GM21619 (cell line): ENCODE data around the gene TBC1D10B.

Source experiments
- ATAC-seq: cut with Tn5 transposase; IDR thresholded peaks from one replicate; pipeline ENCODE4 v1.9.1; 2021; ENCODE audit not compliant: unreplicated experiment

Gene TBC1D10B, protein sequence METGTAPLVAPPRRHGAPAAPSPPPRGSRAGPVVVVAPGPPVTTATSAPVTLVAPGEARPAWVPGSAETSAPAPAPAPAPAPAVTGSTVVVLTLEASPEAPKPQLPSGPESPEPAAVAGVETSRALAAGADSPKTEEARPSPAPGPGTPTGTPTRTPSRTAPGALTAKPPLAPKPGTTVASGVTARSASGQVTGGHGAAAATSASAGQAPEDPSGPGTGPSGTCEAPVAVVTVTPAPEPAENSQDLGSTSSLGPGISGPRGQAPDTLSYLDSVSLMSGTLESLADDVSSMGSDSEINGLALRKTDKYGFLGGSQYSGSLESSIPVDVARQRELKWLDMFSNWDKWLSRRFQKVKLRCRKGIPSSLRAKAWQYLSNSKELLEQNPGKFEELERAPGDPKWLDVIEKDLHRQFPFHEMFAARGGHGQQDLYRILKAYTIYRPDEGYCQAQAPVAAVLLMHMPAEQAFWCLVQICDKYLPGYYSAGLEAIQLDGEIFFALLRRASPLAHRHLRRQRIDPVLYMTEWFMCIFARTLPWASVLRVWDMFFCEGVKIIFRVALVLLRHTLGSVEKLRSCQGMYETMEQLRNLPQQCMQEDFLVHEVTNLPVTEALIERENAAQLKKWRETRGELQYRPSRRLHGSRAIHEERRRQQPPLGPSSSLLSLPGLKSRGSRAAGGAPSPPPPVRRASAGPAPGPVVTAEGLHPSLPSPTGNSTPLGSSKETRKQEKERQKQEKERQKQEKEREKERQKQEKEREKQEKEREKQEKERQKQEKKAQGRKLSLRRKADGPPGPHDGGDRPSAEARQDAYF

DNA sequence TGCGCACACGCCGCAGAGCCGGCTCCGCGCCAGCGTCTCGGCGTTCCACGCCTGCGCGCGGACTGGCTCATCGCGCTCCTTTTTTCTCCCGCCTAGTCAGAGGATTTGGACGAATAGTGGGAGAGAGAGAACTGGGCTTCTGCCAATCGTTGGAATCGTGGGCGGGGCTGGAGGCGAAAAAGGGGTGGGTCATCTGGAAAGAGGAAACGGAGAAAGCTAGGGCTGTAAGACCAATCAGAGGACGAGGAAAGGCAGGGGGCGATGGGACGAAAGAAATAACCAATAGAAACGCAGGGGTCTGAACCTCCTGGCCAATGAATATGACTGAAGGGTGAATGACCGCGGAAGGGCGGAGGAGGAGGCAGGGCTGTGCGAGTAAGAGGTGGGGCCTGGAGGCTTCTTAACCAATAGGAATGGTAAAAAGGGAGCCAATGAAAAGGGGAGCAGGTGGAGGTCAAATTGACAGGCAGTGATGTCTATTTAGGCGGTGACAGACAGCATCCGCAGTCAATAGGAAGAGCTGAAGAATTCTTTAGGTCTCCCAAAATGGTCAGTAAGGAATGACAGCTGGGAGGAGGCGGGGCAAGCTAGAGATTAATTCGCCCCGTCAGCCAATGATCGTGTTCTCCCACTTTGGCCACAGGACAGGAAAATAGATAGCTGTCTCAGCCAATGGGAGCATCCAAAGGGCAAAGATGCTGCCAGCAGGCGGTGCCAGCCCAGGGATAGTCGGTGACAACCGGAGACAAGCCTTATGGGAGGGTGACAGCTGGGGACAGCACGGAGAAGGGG is at the start of gene TBC1D10B:
Gene TBC1D10B (minus strand): TSS at position 39 of the 792 bp plus-strand sequence. CDS start 311 bp downstream, outside the sequence.
- ATAC-seq = peak; percentile 73

DNA sequence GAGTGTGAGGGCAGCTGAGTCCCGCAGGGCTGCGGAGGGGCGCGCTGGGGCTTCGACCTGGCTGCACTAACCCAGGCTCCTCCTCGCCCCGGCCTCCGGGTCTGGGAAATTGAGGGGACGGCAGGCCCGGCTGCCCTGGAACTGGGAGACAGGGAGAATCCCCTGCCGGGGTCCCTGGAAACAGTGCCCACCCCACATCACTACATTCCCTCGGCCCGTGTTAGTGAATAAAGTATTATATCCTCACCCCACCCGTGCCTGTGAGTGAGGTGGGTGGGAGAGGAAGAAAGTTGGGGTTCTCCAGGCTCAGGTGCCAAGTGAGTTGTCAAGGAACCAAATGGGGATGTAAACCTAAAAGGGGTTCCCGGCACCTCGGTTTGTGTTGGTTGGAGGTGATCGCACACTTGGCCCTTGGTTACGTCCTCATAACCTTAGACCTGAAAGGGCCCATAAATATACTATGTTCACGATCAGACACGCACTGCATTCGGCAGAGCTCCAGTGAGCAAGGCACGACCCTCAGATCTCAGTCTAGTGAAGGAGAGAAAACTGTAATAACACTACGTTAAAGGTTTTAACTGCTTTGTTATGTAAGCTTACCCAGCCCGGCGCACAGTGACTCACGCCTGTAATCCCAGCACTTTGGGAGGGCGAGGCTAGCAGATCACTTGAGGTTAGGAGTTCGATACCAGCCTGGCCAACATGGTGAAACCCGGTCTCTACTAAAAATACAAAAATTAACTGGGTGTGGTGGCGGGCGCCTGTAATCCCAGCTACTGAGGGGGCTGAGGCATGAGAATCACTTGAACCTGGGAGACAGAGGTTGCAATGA is 48.3 kb upstream of the TBC1D10B start:
- ATAC-seq = no peak

DNA sequence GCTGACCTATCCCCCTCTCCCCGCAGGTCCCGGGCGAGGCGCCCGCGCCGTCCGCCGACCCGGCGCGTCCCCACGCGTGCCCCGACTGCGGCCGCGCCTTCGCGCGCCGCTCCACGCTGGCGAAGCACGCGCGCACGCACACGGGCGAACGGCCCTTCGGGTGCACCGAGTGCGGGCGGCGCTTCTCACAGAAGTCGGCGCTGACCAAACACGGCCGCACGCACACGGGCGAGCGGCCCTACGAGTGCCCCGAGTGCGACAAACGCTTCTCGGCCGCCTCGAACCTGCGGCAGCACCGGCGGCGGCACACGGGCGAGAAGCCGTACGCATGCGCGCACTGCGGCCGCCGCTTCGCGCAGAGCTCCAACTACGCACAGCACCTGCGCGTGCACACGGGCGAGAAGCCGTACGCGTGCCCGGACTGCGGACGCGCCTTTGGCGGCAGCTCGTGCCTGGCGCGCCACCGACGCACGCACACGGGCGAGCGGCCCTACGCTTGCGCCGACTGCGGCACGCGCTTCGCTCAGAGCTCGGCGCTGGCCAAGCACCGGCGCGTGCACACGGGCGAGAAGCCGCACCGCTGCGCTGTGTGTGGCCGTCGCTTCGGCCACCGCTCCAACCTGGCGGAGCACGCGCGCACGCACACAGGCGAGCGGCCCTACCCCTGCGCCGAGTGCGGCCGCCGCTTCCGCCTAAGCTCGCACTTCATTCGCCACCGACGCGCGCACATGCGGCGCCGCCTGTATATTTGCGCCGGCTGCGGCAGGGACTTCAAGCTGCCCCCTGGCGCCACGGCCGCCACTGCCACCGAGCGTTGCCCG is 47.4 kb upstream of the TBC1D10B start:
- ATAC-seq = peak; percentile 77

DNA sequence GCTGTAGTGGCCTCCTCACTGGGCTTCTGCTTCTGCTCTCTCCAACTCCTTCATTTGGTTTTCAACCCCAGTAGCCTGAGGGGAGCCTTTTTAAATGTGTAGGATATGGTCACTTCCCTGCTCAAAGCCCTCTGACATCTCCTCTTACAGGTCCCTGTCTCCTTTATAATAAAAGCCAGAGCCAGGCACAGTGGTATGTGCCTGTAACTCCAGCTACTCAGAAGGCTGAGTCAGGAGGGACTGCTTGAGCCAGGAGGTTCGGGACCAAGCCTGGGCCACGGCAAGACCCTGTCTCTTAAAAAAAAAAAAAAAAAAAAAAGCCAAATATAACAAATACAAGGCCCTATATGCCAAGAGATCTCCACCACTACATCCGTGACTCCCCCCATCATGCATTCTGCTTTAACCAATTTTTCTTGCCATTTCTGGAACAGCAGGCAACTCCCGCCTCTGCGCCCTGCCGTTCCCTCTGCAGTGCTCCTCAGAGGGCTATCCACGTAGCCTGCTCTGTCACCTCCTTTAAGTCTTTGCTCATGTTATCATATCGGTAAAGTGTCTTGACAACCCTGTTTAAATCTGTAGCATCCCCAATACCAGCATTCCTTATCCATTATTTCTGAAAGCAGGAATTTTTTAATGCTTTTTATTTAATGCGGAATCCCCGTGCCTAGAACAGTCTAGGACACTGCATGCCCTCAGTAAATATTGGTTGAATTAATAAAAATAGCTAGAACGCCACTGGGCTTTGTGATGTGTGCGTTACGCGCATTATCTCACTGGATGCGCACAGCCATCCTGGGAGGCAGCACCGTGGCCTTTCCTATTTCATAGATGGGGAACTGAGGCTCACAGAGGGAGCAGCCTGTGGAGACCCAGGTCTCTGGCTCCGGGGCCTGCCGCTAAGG is 46.6 kb upstream of the TBC1D10B start:
- ATAC-seq = no peak

DNA sequence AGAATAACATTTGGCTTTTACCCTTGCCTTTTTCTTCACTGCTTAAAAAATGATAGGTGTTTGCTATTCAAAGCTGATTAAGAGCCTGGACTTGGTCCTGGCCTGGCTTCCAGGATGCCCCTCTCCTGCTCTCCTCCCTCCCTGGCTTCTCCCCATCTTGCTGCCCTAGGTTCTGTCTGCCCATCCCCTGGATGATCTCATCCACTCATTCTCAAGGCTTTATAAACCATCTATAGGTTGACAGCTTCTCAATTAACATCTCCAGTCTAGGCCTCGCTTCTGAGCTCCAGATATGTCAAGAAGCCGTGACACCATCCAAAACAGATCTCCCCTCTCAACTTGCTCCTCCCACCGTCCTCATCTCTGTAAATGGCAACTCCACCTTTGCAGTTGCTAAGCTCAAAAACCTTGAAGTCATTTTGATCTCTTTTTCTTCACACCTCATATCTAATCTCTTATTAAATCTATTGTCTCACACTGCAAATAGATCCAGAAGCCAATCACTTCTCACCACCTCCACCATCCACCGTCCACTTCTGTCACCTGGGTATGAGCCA is 45.8 kb upstream of the TBC1D10B start:
- ATAC-seq = no peak

DNA sequence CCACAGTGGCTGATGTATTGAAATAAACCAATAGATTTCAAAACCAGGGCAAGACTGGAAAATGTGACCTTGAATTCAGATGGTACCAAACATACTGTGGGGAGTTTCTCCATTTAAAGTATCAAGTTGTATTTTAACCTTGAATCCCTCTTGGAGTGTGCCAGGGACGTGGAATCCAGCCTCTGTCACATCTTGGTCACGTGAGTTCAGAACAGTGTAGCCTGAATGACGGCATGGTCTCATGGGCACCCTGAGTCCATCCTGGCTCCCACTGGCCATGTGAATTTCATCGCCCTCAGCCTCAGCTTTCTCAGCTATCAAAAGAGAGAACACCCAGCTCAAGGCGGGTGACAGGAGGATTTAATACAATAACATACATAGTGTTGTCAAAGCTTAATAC is 43.9 kb upstream of the TBC1D10B start:
- no peak for ATAC-seq

DNA sequence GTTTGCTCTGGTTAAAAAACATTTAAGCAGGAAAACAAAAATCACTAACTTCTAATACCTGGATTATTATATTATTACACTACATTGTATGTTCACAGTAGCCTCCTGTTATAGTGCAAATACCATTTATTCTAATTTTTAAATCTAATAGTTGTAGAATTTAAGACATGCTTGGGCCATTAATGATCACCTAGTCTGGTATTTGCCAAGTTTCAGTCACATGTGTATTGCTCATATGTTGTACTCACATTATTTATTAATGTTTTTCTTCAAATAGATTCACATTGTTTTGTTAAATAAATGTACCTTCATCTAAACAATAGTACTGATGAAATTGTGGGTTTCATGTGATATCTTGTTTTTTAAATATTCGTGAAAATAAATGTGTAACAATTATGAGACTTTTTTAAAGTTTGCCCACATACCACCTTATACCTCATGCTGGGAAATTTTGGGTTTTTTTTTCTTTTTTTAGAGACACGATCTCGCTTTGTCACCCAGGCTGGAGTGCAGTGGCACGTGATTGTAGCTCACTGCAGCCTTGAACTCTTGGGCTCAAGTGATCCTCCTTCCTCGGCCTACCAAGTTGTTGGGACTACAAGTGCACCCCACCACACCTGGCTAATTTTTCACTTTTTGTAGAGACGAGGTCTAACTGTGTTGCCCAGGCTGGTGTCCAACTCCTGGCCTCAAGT is 43.0 kb upstream of the TBC1D10B start:
- no peak for ATAC-seq

DNA sequence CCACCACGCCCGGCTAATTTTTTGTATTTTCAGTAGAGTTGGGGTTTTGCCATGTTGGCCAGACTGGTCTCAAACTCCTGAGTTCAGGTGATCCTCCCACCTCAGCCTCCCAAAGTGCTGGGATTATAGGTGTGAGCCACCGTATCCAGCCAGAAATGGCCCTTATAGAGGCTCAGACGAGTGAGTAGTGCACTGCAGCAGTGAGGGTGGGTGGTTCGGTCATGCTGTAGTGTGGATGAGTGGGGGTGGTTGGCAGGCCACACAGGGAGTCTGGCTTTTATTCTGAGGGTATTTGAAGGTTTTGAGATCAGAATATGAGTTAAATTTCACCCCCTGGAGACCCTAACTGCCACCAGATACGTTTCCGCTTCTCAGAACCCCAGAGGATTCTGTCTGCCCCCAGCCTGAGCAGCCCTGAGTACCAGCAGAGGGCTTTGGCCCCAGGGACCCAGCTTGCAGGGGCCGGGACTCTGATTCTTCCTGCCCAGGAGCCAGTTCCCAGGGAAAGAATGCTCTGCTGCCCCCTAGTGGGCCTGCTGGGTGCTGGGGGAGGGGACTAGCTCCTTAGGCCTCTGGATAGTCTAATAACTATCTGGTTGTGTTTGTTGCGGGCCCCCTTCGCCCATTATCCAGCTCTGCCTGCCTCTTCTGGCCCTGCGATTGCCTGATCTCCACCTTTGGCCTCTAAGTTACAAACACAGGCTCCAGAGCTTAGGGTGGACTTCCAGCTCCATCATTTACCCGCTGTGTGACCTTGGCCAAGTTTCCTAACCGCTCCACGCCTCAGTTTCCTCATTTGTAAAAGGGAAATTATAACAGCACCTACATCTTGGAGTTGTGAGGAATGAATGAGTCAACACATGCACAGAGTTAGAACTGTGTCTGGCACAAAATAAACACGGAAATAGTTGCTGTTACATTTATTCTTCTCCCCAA is 39.1 kb upstream of the TBC1D10B start:
- peak; percentile 38 for ATAC-seq

DNA sequence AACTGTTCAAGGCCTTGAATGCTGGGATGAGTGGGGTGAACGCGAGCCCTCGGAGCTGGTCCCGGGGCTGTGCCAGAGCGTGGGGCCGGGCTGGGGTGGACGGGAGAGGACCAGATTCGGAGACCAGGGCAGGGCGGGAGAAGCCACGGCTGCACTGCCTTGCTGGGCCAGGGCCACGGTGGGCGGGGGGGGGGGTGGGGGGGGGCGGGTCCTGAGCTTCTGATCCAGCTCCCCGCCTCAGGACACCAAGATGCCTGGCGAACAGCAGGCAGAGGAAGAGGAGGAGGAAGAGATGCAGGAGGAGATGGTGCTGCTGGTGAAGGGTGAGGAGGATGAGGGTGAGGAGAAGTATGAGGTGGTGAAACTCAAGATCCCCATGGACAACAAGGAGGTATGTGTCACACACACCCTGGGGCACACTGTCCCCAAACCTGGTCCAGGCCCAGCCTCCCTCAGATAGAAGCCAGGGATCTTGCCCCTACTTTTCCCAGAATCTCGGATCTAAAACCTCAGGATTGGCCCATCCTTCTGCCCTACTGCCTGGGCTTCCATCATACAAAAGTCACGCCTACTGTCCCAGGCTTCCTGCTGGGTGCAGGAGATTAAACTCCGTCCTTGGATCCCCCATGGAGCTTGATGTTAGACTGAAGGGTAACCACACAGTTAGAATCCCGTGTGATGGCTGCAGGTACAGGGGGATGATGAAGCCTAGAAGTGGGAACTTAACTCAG is 37.7 kb upstream of the TBC1D10B start:
- no peak for ATAC-seq

DNA sequence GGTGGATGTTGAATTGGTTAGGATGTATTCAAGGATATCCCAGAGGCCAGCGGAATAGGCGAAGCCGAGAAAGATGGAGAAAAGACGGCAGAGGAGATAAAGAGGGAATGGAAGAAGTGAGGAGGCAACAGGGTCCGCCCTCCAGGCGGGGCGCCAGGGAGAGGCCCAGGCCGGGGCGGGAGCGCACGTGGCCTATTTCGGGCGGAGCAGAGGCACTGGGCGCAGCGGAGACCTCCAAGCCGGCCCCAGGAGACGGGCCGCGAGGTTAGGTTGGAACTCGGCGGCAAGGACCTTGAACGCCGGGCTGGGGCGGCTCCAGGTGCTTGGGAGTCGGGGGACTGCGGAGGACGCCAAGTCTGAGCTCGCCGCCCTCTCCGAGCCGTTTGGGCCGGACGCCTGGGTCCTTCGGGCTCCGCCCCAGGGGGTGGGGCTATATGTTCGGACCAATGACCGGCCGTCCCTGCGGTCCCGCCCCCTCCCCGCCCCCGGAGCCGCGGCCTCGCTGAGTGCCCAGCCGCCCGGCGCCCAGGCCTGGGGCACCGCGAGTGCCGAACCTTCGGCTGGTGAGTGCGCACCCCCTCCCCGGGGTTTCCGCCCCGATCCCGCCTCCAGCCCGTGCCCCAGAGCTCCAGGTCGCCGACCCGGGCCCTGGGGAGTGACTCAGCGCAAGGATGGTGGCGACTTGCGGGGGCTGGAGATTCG is 37.0 kb upstream of the TBC1D10B start, which contains the start of gene ZNF771:
Gene ZNF771 (plus strand): TSS at position 505 of the 702 bp plus-strand sequence. CDS start 448 bp downstream, outside the sequence.
- peak; percentile 74 for ATAC-seq

DNA sequence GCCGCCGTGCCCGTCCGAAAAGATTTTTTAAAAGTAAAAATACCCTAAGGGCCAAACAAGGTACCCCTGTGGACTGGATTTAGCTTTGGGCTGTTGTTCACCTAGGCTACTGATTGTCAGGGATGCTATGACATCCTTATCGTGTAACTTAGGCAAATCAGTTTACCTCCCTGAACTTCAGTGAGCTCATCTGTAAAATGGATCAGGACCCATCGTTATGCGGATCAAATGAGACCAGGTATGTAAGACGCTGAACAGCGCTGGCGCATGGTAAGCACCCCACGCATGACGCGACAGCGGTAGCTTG is 36.5 kb upstream of the TBC1D10B start:
- no peak for ATAC-seq

DNA sequence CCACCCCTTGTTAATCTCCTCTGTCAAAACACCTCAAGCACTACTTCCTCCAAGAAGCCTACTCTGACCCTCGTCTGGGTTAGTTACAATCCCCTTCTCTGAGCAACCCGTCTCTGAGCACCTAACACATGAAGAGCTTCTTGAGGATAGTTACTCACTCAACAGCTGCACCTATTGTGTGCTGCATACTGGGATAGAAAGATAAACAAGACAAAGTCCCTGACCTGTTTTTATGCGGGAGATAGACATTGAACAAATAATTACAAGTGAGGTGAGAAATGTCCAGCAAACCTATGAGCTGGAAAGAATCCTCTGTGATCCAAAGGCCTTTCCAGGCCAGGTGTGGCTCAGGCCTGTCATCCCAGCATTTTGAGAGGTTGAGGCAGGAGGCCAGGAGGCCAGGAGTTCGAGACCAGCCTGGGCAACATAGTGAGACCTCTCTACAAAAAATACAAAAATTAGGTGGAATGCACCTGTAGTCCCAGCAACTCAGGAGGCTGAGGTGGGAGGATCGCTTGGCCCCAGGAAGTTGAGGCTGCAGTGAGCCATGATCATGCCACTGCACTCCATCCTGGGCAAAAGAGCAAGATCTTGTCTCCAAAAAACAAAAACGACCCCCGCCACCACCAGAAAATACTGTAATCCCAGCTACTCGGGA is 31.6 kb upstream of the TBC1D10B start:
- no peak for ATAC-seq

DNA sequence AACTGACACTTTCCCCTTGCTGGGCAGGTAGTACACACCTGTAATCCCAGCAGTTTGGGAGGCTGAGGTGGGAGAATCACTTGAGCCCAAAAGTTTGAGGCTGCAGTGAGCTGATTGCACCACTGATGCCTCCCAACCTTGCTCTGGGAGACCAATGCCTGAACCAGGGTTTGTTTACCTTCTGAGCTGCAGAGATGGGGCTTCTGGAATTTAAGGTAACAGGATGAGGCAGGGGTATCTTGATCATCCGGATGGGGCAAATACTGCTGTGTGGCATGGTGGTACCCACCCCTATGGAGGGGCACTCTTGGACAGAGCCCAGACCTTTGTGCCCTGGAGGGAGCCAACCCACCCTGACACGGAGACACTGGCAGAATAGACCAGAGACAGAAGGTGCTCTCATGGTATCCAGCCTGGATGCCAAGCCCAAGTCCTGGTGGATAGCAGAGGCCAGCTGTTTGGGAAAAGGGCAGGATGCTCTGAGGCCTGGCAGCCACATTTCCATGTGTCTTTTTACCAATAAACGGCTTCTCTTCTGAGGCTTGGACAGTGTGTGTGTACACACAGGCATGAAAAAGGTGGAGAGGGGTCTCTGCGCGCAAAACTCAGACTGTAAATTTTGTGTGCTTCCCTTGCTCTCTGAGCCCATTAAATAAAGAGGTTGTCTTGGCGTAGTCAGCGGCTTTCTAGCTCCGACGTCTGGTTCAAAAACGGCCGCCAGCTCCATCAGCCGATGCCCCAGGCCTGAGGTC is 29.3 kb upstream of the TBC1D10B start:
- ATAC-seq = no peak
